HepG2 (cell line): ENCODE data around the gene YWHAQ. TPM values are rescaled to one million over a fixed set of nuclear protein-coding genes. Genes with fewer than 3 reads are reported as not detected.

Experiments used
- BHLHE40 ChIP-seq: IDR thresholded peaks from 2 replicates; pipeline ENCODE4 v1.6.1; 2011; ENCODE audit warnings: low read length, improper control_type of control experiment
- DNMT1 ChIP-seq: sonication (generic); formaldehyde crosslinking; IDR thresholded peaks from 2 replicates; pipeline ENCODE4 v1.5.1; 2020; ENCODE audit warnings: mild to moderate bottlenecking, missing genetic modification reagents
- EHMT2 ChIP-seq: fragments of 200-600 bp; sonication (generic); IDR thresholded peaks from 2 replicates; pipeline ENCODE4 v1.7.0; 2017; ENCODE audit warnings: antibody characterized with exemption, low read depth, low read length, borderline replicate concordance
- GPN1 ChIP-seq: sonication (generic); formaldehyde crosslinking; IDR thresholded peaks from 2 replicates; pipeline ENCODE4 v1.5.1; 2020; ENCODE audit warnings: missing genetic modification reagents, borderline replicate concordance
- HDAC2 ChIP-seq: sonication (generic); formaldehyde crosslinking; IDR thresholded peaks from 2 replicates; pipeline ENCODE4 v1.4.0; 2020; ENCODE audit warnings: missing genetic modification reagents
- HNF4G ChIP-seq, 2 experiments: sonication (generic) in 1 of 2; formaldehyde crosslinking in 1 of 2; IDR thresholded peaks; 2 replicates each; pipeline versions ENCODE4 v1.4.0 to v1.6.1; 2011 to 2020; ENCODE audit warnings: borderline replicate concordance in 2 of 2, low read depth in 2 of 2, mild to moderate bottlenecking in 2 of 2, low read length in 1 of 2, missing genetic modification reagents in 1 of 2, moderate library complexity in 1 of 2
- IKZF4 ChIP-seq: sonication (generic); formaldehyde crosslinking; IDR thresholded peaks from 2 replicates; pipeline ENCODE4 v1.5.1; 2020; ENCODE audit warnings: borderline replicate concordance, mild to moderate bottlenecking, low read depth, missing genetic modification reagents; ENCODE audit errors: not compliant biosample characterization
- MIER2 ChIP-seq: IDR thresholded peaks from 2 replicates; pipeline ENCODE4 v1.6.1; 2016; ENCODE audit warnings: missing biosample characterization, missing genetic modification reagents
- MTF2 ChIP-seq: sonication (generic); formaldehyde crosslinking; IDR thresholded peaks from 2 replicates; pipeline ENCODE4 v1.5.0; 2020; ENCODE audit warnings: missing genetic modification reagents, borderline replicate concordance
- NR1H2 ChIP-seq: sonication (generic); formaldehyde crosslinking; IDR thresholded peaks from 2 replicates; pipeline ENCODE4 v1.8.1; 2022; ENCODE audit warnings: low read depth, missing genetic modification reagents, borderline replicate concordance
- NR2C2 ChIP-seq: sonication (generic); formaldehyde crosslinking; IDR thresholded peaks from 2 replicates; pipeline ENCODE4 v1.4.0; 2020; ENCODE audit warnings: missing genetic modification reagents, mild to moderate bottlenecking, moderate library complexity, borderline replicate concordance
- PAF1 ChIP-seq: IDR thresholded peaks from 2 replicates; pipeline ENCODE4 v1.6.1; 2016; ENCODE audit warnings: missing genetic modification reagents, missing compliant biosample characterization
- PITX1 ChIP-seq: sonication (generic); formaldehyde crosslinking; IDR thresholded peaks from 2 replicates; pipeline ENCODE4 v1.5.1; 2020; ENCODE audit warnings: mild to moderate bottlenecking, missing genetic modification reagents
- POLR2AphosphoS5 ChIP-seq: IDR thresholded peaks from 2 replicates; pipeline ENCODE4 v1.6.1; 2012; ENCODE audit warnings: low read depth, low read length
- SIX1 ChIP-seq: sonication (generic); formaldehyde crosslinking; IDR thresholded peaks from 2 replicates; pipeline ENCODE4 v1.4.0; 2020; ENCODE audit warnings: missing genetic modification reagents, borderline replicate concordance
- SP5 ChIP-seq: IDR thresholded peaks from 2 replicates; pipeline ENCODE4 v1.6.1; 2016; ENCODE audit warnings: low read depth, borderline replicate concordance
- TARDBP ChIP-seq: sonication (generic); formaldehyde crosslinking; IDR thresholded peaks from 2 replicates; pipeline ENCODE4 v1.8.0; 2022; ENCODE audit warnings: mild to moderate bottlenecking, missing genetic modification reagents
- ZBTB3 ChIP-seq: sonication (generic); formaldehyde crosslinking; IDR thresholded peaks from 2 replicates; pipeline ENCODE4 v1.4.0; 2020; ENCODE audit warnings: low read depth, mild to moderate bottlenecking, moderate library complexity, missing genetic modification reagents, borderline replicate concordance
- ZNF10 ChIP-seq: sonication (generic); formaldehyde crosslinking; IDR thresholded peaks from 2 replicates; pipeline ENCODE4 v1.4.0; 2020; ENCODE audit warnings: mild to moderate bottlenecking, low read depth, missing genetic modification reagents, borderline replicate concordance
- ZNF230 ChIP-seq: sonication (generic); formaldehyde crosslinking; IDR thresholded peaks from 2 replicates; pipeline ENCODE4 v1.4.0; 2020; ENCODE audit warnings: mild to moderate bottlenecking, missing genetic modification reagents
- ZNF30 ChIP-seq: sonication (generic); formaldehyde crosslinking; IDR thresholded peaks from 2 replicates; pipeline ENCODE4 v1.5.0; 2020; ENCODE audit warnings: mild to moderate bottlenecking, missing genetic modification reagents
- ZNF383 ChIP-seq: sonication (generic); formaldehyde crosslinking; IDR thresholded peaks from 2 replicates; pipeline ENCODE4 v1.4.0; 2020; ENCODE audit warnings: missing genetic modification reagents, mild to moderate bottlenecking, borderline replicate concordance
- ZNF558 ChIP-seq: sonication (generic); formaldehyde crosslinking; IDR thresholded peaks from 2 replicates; pipeline ENCODE4 v1.9.0; 2022; ENCODE audit warnings: mild to moderate bottlenecking, missing genetic modification reagents, borderline replicate concordance
- ZNF569 ChIP-seq: sonication (generic); formaldehyde crosslinking; IDR thresholded peaks from 2 replicates; pipeline ENCODE4 v1.5.0; 2020; ENCODE audit warnings: mild to moderate bottlenecking, missing genetic modification reagents, moderate library complexity, borderline replicate concordance
- ZSCAN20 ChIP-seq: sonication (generic); formaldehyde crosslinking; IDR thresholded peaks from 2 replicates; pipeline ENCODE4 v1.4.0; 2020; ENCODE audit warnings: missing genetic modification reagents, mild to moderate bottlenecking, borderline replicate concordance
- ZSCAN9 ChIP-seq: IDR thresholded peaks from 2 replicates; pipeline ENCODE4 v1.6.1; 2016; ENCODE audit warnings: borderline replicate concordance
- polyA plus RNA-seq, 8 experiments: library from polyadenylated mRNA; depleted of rRNA in 3 of 8; stranded (reverse) in 7 of 8; unstranded in 1 of 8; fragments of >200 nt; fragmentation: Illumina TruSeq in 4 of 8; extraction: Trizol in 4 of 8; gene quantifications; 2 replicates each; pipeline versions ENCODE4 v1.2.1 to v1.2.3, GENCODE V29; 2011 to 2016; ENCODE audit warnings: low read depth in 4 of 8, missing spikeins in 1 of 8, mixed read lengths in 1 of 8; ENCODE audit not compliant: insufficient read depth in 1 of 8
- total RNA-seq, 5 experiments: library from RNA; depleted of rRNA; stranded (reverse); fragments of >200 nt; fragmentation: Illumina TruSeq; extraction: Trizol; gene quantifications; 2 replicates each; pipeline ENCODE4 v1.2.3, GENCODE V29; 2016; ENCODE audit warnings: low read depth in 1 of 5
- TF ChIP-seq, protein P1 (sequence below): sonication (generic); formaldehyde crosslinking; IDR thresholded peaks from 2 replicates; pipeline ENCODE4 v1.4.0; 2020; ENCODE audit warnings: missing genetic modification reagents, mild to moderate bottlenecking, borderline replicate concordance
- TF ChIP-seq, protein P2 (sequence below): IDR thresholded peaks from 2 replicates; pipeline ENCODE4 v1.6.1; 2018; ENCODE audit warnings: missing genetic modification reagents

YWHAQ gene
- total and polyA plus RNA-seq, 2 of the 13 experiments (the other 11 are each of a cell fraction or from before 2014, with no cell fraction given): 160 to 304 TPM

DNA sequence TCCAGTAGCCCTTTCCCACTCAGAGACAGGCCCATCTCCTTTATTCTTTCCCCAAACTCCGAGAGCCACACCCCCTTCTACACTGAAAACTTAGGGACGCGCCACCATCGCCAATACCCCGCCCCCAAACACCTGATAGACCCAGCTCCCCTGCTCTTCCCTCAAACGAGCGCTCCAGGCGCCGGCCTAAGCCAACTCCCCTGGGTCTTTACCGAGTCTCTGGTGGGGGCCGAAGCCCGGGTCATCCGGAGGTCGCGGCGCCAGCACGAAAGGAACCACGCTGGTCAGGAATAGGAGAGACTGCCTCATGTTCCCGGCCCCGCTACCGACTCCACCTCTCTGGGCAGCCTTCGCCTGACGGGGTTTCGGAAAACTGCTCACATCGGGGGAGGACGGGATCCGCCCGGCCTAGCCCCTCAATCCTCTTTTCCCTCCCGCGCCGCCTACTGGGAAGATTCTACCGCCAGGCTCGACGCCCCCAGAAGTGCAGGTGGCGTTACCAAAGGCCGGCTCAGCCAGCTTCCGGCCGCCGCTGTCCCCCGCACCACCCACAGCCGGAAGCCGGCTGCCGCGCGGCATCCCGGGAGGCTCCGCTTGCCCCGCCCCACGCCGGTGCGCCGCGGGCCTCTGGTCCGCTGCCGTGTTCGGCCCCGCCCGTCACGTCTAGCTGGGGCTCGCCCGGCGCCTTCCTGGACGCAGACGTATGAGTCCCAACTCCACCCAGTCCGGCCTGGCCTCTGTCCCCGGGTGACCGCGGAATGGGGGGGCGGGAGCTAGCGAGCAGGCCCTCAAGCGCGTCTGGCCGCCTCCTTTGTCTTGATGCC, 75.3 kb downstream of the YWHAQ start, which contains the start of gene ADAM17 (continued):
- TF ChIP-seq ZNF230 (CRISPR knock-in tag) (0 out of 2 replicates have a peak, but pooled peaks have one; percentile 30), TARDBP (peak; percentile 70), ZBTB3 (CRISPR knock-in tag) (no peak; the same call in 1 of the 2 replicates), ZNF558 (CRISPR knock-in tag) (peak; percentile 90; the same call in 1 of the 2 replicates), NR1H2 (CRISPR knock-in tag) (no peak), MTF2 (no peak), HNF4G (IDR thresholded peaks at IDR 0.05; ENCODE audit: borderline replicate concordance, low read depth, low read length) (peak; percentile 49; the same call in 1 of the 2 replicates), HNF4G (CRISPR knock-in tag; IDR thresholded peaks at IDR 0.05; ENCODE audit: borderline replicate concordance, low read depth) (peak; percentile 81), ZNF30 (CRISPR knock-in tag) (no peak; the same call in 1 of the 2 replicates), BHLHE40 (peak; percentile 1; the same call in 1 of the 2 replicates), SP5 (CRISPR knock-in tag) (peak; percentile 87), ZNF569 (no peak; the same call in 1 of the 2 replicates), HDAC2 (peak; percentile 67; the same call in 1 of the 2 replicates), GPN1 (peak; percentile 75; the same call in 1 of the 2 replicates), EHMT2 (no peak), ZNF10 (CRISPR knock-in tag) (no peak), ZSCAN9 (peak; percentile 47; the same call in 1 of the 2 replicates), NR2C2 (peak; percentile 87), PITX1 (CRISPR knock-in tag) (peak; percentile 85), POLR2AphosphoS5 (peak; percentile 93), ZSCAN20 (CRISPR knock-in tag) (peak; percentile 78), DNMT1 (CRISPR knock-in tag) (peak; percentile 78), IKZF4 (no peak), PAF1 (no peak), SIX1 (CRISPR knock-in tag) (peak; percentile 42), MIER2 (no peak), ZNF383 (CRISPR knock-in tag) (0 out of 2 replicates have a peak, but pooled peaks have one; percentile 80)
- TF ChIP-seq, protein P1, sequence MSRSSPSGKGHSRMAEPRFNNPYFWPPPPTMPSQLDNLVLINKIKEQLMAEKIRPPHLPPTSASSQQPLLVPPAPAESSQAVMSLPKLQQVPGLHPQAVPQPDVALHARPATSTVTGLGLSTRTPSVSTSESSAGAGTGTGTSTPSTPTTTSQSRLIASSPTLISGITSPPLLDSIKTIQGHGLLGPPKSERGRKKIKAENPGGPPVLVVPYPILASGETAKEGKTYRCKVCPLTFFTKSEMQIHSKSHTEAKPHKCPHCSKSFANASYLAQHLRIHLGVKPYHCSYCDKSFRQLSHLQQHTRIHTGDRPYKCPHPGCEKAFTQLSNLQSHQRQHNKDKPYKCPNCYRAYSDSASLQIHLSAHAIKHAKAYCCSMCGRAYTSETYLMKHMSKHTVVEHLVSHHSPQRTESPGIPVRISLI (CRISPR knock-in tag): peak; percentile 54; the same call in 1 of the 2 replicates
- TF ChIP-seq, protein P2, sequence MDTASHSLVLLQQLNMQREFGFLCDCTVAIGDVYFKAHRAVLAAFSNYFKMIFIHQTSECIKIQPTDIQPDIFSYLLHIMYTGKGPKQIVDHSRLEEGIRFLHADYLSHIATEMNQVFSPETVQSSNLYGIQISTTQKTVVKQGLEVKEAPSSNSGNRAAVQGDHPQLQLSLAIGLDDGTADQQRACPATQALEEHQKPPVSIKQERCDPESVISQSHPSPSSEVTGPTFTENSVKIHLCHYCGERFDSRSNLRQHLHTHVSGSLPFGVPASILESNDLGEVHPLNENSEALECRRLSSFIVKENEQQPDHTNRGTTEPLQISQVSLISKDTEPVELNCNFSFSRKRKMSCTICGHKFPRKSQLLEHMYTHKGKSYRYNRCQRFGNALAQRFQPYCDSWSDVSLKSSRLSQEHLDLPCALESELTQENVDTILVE (CRISPR knock-in tag): peak; percentile 97
